ENCODE results near the gene SPTBN4.
A peak's percentile ranks its signal among the peaks of the same experiment; 100 is the strongest.
"Not testable (repeated sequence)": the region's sequence is repeated elsewhere in the genome, so short reads cannot be mapped to it uniquely, and the experiment has no call there.

The SPTBN4 gene

GRCh38 chr19:40423938-40424337 lies 42.9 kb upstream of the SPTBN4 start:
- Histone ChIP-seq H3K79me2 (ENCODE audit: low read length) (peaks cover 4% of the 10 kb centered on the region), H3K27me3 (replicated peaks; ENCODE audit: insufficient read depth, low read length) (no peaks in the 10 kb centered on the region; the same call in 1 of the 2 replicates), H3K36me3 (replicated peaks; ENCODE audit: insufficient read depth, low read length) (no peaks in the 10 kb centered on the region), H3K9ac (ENCODE audit: low read length) (no peak overlapping the region), H3F3A (ENCODE audit: insufficient read depth, low read length) (peaks cover 5% of the 10 kb centered on the region), H3K4me1 (ENCODE audit: low read length) (peaks cover 7% of the 10 kb centered on the region), H3K4me2 (ENCODE audit: low read depth, low read length) (no peak overlapping the region), H3K4me3 (ENCODE audit: low read length) (no peak overlapping the region), H3K9me3 (replicated peaks; ENCODE audit: insufficient read depth, low read length) (no peaks in the 10 kb centered on the region), H3K27ac (ENCODE audit: low read length) (no peak overlapping the region), H2AFZ (ENCODE audit: low read length) (no peak overlapping the region), H3K9me2 (replicated peaks; ENCODE audit: insufficient read depth, low read length) (no peaks in the 10 kb centered on the region), H4K20me1 (ENCODE audit: insufficient read depth, low read length) (no peaks in the 10 kb centered on the region)
- no peak for TF ChIP-seq EZH2phosphoT487 (IDR thresholded peaks at IDR 0.05; ENCODE audit: low read length)
- no peak for TF ChIP-seq EZH2 (optimal IDR thresholded peaks at IDR 0.05; ENCODE audit: low read depth, low read length)
- TF ChIP-seq CTCF (IDR thresholded peaks at IDR 0.05; ENCODE audit: low read length): no peak
- no peak for DNase-seq

- peak overlapping the region; percentile 84 for H3K4me3 ChIP-seq (ENCODE audit: low read length)
- no peak for TF ChIP-seq EZH2phosphoT487 (IDR thresholded peaks at IDR 0.05; ENCODE audit: low read length)
- TF ChIP-seq CTCF (IDR thresholded peaks at IDR 0.05; ENCODE audit: low read length): no peak
- TF ChIP-seq EZH2 (optimal IDR thresholded peaks at IDR 0.05; ENCODE audit: low read depth, low read length): no peak
- DNase-seq: no peak
- no peaks in the 10 kb centered on the region for H3K9me2 ChIP-seq (replicated peaks; ENCODE audit: insufficient read depth, low read length)
- H3K27ac ChIP-seq (ENCODE audit: low read length): peak overlapping the region; percentile 77; the same call in 1 of the 2 replicates
- no peaks in the 10 kb centered on the region; the same call in 1 of the 2 replicates for H3K27me3 ChIP-seq (replicated peaks; ENCODE audit: insufficient read depth, low read length)
- peak overlapping the region; percentile 96 for H3K4me2 ChIP-seq (ENCODE audit: low read depth, low read length)
- H3K79me2 ChIP-seq (ENCODE audit: low read length): peaks cover 4% of the 10 kb centered on the region
- peaks cover 5% of the 10 kb centered on the region for H3F3A ChIP-seq (ENCODE audit: insufficient read depth, low read length)
- H3K36me3 ChIP-seq (replicated peaks; ENCODE audit: insufficient read depth, low read length): no peaks in the 10 kb centered on the region
- H3K9ac ChIP-seq (ENCODE audit: low read length): peak overlapping the region; percentile 90
- no peaks in the 10 kb centered on the region for H4K20me1 ChIP-seq (ENCODE audit: insufficient read depth, low read length)
- peaks cover 7% of the 10 kb centered on the region for H3K4me1 ChIP-seq (ENCODE audit: low read length)
- no peaks in the 10 kb centered on the region for H3K9me3 ChIP-seq (replicated peaks; ENCODE audit: insufficient read depth, low read length)
- H2AFZ ChIP-seq (ENCODE audit: low read length): peak overlapping the region; percentile 92
Observed at GRCh38 chr19:40424637-40425449, 42.0 kb upstream of the SPTBN4 start.

GRCh38 chr19:40425450-40426287 lies 41.1 kb upstream of the SPTBN4 start, which contains the start of gene SERTAD1:
TSS of gene SERTAD1 (minus strand) at chr19:40425992. CDS start at chr19:40423546, 2,446 bp downstream.
- peak within 1 kb of the TSS; percentile 84 for H3K4me3 ChIP-seq (ENCODE audit: low read length)
- H3K36me3 ChIP-seq (replicated peaks; ENCODE audit: insufficient read depth, low read length): no peaks in the 10 kb centered on the region
- DNase-seq: peak; percentile 100
- H4K20me1 ChIP-seq (ENCODE audit: insufficient read depth, low read length): no peaks in the 10 kb centered on the region
- no peaks in the 10 kb centered on the region for H3K9me2 ChIP-seq (replicated peaks; ENCODE audit: insufficient read depth, low read length)
- H3K27ac ChIP-seq (ENCODE audit: low read length): peak within 1 kb of the TSS; percentile 77; the same call in 1 of the 2 replicates
- H3K4me1 ChIP-seq (ENCODE audit: low read length): peaks cover 7% of the 10 kb centered on the region
- peak within 1 kb of the TSS; percentile 90 for H3K9ac ChIP-seq (ENCODE audit: low read length)
- no peaks in the 10 kb centered on the region for H3K27me3 ChIP-seq (replicated peaks; ENCODE audit: insufficient read depth, low read length)
- H3K9me3 ChIP-seq (replicated peaks; ENCODE audit: insufficient read depth, low read length): no peaks in the 10 kb centered on the region
- H3K4me2 ChIP-seq (ENCODE audit: low read depth, low read length): peak within 1 kb of the TSS; percentile 96
- peaks cover 5% of the 10 kb centered on the region for H3F3A ChIP-seq (ENCODE audit: insufficient read depth, low read length)
- H3K79me2 ChIP-seq (ENCODE audit: low read length): peaks cover 4% of the 10 kb centered on the region
- H2AFZ ChIP-seq (ENCODE audit: low read length): peak within 1 kb of the TSS; percentile 99
- TF ChIP-seq EZH2 (optimal IDR thresholded peaks at IDR 0.05; ENCODE audit: low read depth, low read length): no peak
- TF ChIP-seq CTCF (IDR thresholded peaks at IDR 0.05; ENCODE audit: low read length): peak; percentile 69
- TF ChIP-seq EZH2phosphoT487 (IDR thresholded peaks at IDR 0.05; ENCODE audit: low read length): no peak

- H4K20me1 ChIP-seq (ENCODE audit: insufficient read depth, low read length); H3K79me2 ChIP-seq (ENCODE audit: low read length); H3K9me3 ChIP-seq (replicated peaks; ENCODE audit: insufficient read depth, low read length); DNase-seq; H2AFZ ChIP-seq (ENCODE audit: low read length); H3F3A ChIP-seq (ENCODE audit: insufficient read depth, low read length); H3K4me3 ChIP-seq (ENCODE audit: low read length); H3K4me2 ChIP-seq (ENCODE audit: low read depth, low read length); H3K9ac ChIP-seq (ENCODE audit: low read length); H3K9me2 ChIP-seq (replicated peaks; ENCODE audit: insufficient read depth, low read length); H3K4me1 ChIP-seq (ENCODE audit: low read length); H3K36me3 ChIP-seq (replicated peaks; ENCODE audit: insufficient read depth, low read length); H3K27ac ChIP-seq (ENCODE audit: low read length); H3K27me3 ChIP-seq (replicated peaks; ENCODE audit: insufficient read depth, low read length): not testable (repeated sequence)
Observed at GRCh38 chr19:40428197-40428596, 38.6 kb upstream of the SPTBN4 start.

GRCh38 chr19:40430242-40430641 lies 36.6 kb upstream of the SPTBN4 start:
- H4K20me1 ChIP-seq (ENCODE audit: insufficient read depth, low read length); H3K9me2 ChIP-seq (replicated peaks; ENCODE audit: insufficient read depth, low read length); H3K27ac ChIP-seq (ENCODE audit: low read length); H3K36me3 ChIP-seq (replicated peaks; ENCODE audit: insufficient read depth, low read length); H3K4me1 ChIP-seq (ENCODE audit: low read length); H2AFZ ChIP-seq (ENCODE audit: low read length); H3K27me3 ChIP-seq (replicated peaks; ENCODE audit: insufficient read depth, low read length); H3K9me3 ChIP-seq (replicated peaks; ENCODE audit: insufficient read depth, low read length); DNase-seq; H3K79me2 ChIP-seq (ENCODE audit: low read length); H3K4me2 ChIP-seq (ENCODE audit: low read depth, low read length); H3K4me3 ChIP-seq (ENCODE audit: low read length); H3K9ac ChIP-seq (ENCODE audit: low read length): not testable (repeated sequence)
- 0 out of 2 replicates have a peak, but pooled peaks cover 10% of the 10 kb centered on the region for H3F3A ChIP-seq (ENCODE audit: insufficient read depth, low read length)

All from MM.1S (cell line).